HuH-7.5 (cell line): ENCODE results near the gene NFKBIL1.
"Not testable (repeated sequence)": the region's sequence is repeated elsewhere in the genome, so short reads cannot be mapped to it uniquely, and the experiment has no call there.

ENCODE experiments used
- DNase-seq: peaks from one replicate; pipeline ENCODE4 v3.0.0; 2011; ENCODE audit warnings: low spot score

NFKBIL1 gene, protein sequence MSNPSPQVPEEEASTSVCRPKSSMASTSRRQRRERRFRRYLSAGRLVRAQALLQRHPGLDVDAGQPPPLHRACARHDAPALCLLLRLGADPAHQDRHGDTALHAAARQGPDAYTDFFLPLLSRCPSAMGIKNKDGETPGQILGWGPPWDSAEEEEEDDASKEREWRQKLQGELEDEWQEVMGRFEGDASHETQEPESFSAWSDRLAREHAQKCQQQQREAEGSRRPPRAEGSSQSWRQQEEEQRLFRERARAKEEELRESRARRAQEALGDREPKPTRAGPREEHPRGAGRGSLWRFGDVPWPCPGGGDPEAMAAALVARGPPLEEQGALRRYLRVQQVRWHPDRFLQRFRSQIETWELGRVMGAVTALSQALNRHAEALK

DNA sequence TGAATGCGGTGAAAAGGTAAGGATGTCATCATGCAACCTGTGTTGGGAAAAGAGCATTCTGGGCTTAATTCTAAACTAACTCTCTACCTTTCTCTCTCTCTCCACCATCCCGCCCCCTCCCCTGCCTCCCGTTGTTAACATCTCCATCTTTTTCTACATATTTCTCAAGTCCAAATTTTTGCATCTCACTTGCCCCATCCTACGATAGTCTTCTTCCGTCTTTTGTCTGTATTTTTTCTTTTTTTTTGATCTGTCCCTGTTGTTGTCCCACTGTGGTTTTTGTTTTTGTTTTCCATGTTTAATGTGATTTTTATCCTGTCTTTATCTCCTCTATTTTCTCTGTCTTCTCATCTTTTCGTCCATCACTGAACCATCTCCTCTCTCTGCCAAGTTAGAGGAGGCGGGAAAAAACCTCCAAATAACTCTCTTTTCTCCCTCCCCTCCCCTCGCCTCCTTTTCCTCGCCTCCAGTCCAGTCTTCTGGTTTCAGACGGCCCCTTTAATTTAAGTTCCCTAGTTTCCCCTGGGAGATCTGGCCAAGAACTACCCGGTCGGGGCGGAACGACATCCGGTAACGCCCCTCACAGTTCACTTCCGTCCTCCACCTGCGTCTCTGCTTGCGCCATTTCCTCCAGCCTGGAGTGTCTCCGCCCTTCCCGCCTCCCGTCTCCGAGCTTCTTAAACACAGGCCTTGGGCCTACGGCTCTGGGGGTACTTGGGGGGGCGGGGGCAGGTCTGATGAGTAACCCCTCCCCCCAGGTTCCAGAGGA, at the start of gene NFKBIL1:
TSS of gene NFKBIL1 (plus strand) at position 651 of the 769 bp plus-strand sequence. CDS start at position 738, 87 bp downstream.
- DNase-seq: peak; percentile 71

- no peak for DNase-seq
These were observed 48.7 kb upstream of the NFKBIL1 start for GRCh38 chr6:31498748-31499147.

DNA sequence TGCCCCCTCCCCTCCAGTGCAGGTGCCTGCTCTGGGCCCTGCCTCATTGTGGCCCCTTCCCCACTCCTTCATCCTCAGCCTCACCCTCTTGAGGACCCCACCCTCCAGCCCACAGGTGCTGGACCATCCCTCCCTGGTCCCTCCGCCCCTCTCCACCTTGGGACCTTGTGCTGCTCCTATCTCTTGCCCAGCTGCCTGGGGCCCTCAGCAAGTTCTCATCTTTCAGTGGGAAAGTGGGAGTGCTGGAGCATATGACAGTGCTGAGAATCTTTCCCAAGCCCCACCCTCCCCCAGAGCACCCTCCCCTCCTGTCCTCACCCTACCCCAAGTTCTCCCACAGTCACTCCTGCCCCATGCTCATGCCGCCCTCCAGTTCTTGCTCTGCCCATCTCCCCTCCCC, 47.8 kb upstream of the NFKBIL1 start:
- DNase-seq: not testable (repeated sequence)

DNA sequence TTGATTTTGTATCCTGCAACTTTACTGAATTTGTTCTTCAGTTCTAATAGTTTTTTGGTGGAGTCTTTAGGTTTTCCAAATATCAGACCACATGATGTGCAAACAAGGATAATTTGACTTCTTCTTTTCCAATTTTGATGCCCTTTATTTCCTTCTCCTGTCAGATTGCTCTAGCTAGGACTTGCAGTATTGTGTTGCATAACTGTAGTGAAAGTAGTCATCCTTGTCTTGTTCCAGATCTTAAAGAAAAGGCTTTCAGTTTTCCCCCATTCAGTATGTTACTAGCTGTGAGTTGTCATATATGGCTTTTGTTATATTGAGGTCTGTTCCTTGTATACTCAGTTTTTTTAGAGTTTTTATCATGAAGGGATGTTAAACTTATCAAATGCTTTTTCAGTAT, 44.8 kb upstream of the NFKBIL1 start:
- no peak for DNase-seq

- DNase-seq: not testable (repeated sequence)
These were observed 38.4 kb upstream of the NFKBIL1 start for GRCh38 chr6:31509036-31509435.

DNA sequence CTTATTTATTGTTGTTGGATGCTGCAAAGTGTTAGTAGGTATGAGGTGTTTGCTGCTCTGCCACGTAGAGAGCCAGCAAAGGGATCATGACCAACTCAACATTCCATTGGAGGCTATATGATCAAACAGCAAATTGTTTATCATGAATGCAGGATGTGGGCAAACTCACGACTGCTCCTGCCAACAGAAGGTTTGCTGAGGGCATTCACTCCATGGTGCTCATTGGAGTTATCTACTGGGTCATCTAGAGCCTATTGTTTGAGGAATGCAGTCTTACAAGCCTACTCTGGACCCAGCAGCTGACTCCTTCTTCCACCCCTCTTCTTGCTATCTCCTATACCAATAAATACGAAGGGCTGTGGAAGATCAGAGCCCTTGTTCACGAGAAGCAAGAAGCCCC, 37.4 kb upstream of the NFKBIL1 start:
- no peak for DNase-seq

GRCh38 chr6:31513456-31514165, 33.8 kb upstream of the NFKBIL1 start:
- DNase-seq: no peak

GRCh38 chr6:31521835-31522234, 25.6 kb upstream of the NFKBIL1 start:
- no peak for DNase-seq

GRCh38 chr6:31525553-31525931, 21.9 kb upstream of the NFKBIL1 start:
- DNase-seq: no peak

DNA sequence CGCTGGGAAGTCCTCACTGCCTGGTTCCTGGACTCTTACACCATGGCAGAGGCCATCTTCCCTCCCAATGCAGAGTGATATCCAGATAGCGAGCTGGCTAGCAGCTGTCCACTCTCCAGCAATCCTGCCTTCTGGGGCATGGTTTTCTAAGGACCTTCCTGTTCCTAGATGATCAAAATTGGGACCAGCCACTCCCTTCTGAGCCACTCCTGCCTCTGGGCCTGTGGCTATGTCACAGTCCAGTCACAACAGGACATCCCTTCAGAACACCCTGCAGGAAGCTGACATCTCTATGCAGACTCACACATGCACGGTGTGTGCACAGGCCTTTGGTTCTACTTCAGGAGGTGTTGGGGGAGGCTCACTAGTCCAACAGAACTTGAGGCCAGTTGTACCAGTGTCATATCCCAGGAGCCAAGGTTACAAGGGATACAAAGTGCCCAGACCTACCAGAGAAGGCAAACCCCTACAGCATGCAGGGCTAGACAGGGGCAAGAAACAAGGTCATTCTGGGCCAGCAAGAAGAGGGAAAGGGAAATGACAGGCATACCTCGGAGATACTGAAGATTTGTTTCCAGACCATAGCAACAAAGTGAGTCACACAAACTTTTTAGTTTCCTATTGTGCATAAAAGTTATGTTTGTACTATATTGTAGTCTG, 21.3 kb upstream of the NFKBIL1 start:
- no peak for DNase-seq

DNA sequence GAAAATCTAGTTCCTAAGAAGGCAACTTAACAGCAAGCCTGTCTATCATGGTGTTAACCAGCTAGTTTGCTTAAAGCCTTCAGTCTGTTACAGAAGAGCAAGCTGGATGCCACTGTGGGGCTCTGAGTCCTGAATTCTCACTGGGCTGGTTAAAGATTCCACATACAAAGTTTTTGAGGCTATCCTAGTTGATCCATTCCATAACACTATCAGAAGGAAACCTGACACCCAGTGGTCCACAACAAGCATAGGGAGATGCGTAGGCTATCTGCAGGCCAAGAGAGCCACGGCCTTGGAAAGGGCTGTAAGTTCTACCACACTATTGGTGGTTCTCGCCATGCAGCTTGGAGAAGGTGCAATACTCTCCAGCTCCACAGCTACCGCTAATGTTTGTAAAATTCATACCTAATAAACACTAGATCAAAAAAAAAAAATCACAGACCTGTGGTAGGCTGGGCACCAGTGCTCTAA, 19.1 kb upstream of the NFKBIL1 start:
- no peak for DNase-seq

GRCh38 chr6:31528821-31529328, 18.5 kb upstream of the NFKBIL1 start, which contains the start of gene MCCD1:
TSS of gene MCCD1 (plus strand) at chr6:31528962. CDS start at chr6:31529015, 53 bp downstream.
- DNase-seq: no peak

- DNase-seq: no peak
These were observed 17.9 kb upstream of the NFKBIL1 start for GRCh38 chr6:31529329-31530150.

- no peak for DNase-seq
These were observed 16.7 kb upstream of the NFKBIL1 start for GRCh38 chr6:31530659-31531058.

GRCh38 chr6:31531162-31531561, 16.2 kb upstream of the NFKBIL1 start:
- DNase-seq: no peak

GRCh38 chr6:31531771-31532643, 15.4 kb upstream of the NFKBIL1 start:
- no peak for DNase-seq

DNA sequence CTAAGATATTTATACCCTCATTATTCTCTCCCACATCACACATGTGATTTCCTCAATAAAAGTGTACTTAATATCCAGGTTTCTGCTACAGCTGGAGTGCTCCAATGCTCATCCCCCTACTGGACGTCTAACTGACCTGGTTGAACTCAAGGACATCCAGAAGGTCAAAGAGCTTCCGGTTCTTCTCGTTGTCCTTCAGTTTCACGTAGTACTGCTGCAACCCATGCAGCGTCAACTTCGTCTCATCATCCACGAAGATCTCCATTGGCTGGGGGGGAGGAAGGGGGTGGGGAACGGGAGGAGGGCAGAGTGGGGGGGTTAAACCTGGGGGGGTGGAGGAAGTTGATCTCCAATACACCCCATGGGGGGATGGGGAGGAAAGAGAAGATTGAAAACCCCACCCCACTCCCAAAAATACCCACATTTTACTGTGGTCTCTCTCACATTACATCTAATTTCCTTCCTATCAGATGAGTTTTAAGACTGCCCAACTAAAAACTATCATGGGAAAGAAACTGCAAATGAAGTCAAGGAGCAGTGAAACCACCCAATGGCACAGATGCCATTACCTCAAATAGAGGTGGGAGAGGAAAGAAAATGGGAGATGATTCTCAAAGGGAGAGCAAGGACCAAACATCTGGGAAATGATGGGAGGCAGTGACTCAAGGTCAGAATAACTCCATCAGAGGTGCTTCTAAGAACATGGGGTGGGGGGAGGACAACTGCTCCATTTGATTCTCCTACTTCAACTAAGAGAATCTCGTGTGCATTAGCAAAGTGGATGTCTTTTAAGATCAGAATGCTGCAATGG, 14.6 kb upstream of the NFKBIL1 start:
- DNase-seq: no peak

DNA sequence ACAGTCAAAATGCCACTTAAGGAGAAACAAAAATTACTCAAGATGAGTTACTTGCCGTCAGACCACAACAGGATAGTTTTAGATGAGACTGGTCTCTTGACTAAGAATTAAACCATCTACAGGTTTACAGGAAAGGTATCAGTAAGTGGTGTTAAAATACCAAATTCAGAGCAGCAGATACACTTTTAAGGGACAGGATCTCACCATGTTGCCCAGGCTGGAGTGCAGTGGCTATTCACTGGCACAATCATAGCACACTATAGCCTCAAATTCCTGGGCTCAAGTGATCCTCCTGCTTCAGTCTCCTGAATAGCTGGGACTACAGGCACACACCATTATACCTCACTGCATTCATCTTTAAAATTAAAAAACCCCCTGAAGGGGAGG, 14.0 kb upstream of the NFKBIL1 start:
- no peak for DNase-seq

GRCh38 chr6:31534011-31534410, 13.4 kb upstream of the NFKBIL1 start:
- DNase-seq: no peak
